ENCODE measurements around the gene PXMP2. TPM values are rescaled to one million over a fixed set of nuclear protein-coding genes. Genes with fewer than 3 reads are reported as not detected.
A peak's percentile ranks its signal among the peaks of the same experiment; 100 is the strongest.

Gene PXMP2
- total RNA-seq: 34.8 and 37.2 TPM in 2 replicates

GRCh38 chr12:132687211-132688164 lies at the start of gene PXMP2, which contains the start of gene POLE:
Gene PXMP2 (plus strand): TSS chr12:132687587. CDS start chr12:132687671, 84 bp downstream.
Gene POLE (minus strand): TSS chr12:132687342. CDS start chr12:132687315, 27 bp downstream.
- peak; percentile 68 for DNase-seq (ENCODE audit: low read depth)
- no peak for TF ChIP-seq CTCF (IDR thresholded peaks at IDR 0.05; ENCODE audit: insufficient read depth, low read length, poor library complexity, severe bottlenecking)
- no peaks in the 10 kb centered on the region for H3K27me3 ChIP-seq (ENCODE audit: control insufficient read depth, insufficient read depth, low read length)

DNA sequence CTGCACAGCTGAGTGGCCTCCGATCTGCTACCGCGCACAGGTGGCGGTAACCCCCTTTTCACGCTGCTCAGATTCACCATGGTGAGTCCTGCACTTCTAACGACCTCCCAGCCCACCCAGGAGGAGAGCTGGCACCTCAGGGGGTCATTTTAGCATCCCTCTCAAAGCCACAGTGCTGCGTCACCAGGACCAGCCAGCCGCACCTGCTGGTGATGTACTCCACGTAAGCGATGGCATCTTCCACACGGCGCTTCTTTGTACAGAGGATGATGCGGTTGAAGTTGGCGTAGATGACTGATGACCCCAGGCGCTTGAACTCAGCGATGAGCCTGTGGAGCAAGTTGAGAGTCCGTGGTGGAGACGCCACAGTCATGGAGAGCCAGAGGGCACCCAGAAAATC lies 49.6 kb upstream of the PXMP2 start:
- peaks cover 1% of the 10 kb centered on the region for H3K36me3 ChIP-seq (ENCODE audit: control insufficient read depth, insufficient read depth, low read length)
- DNase-seq (ENCODE audit: low read depth): no peak
- TF ChIP-seq CTCF (IDR thresholded peaks at IDR 0.05; ENCODE audit: insufficient read depth, low read length, poor library complexity, severe bottlenecking): no peak

More at GRCh38 chr12:132687211-132688164, at the start of gene PXMP2, which contains the start of gene POLE:
- Histone ChIP-seq H3K4me3 (ENCODE audit: low read depth, low read length) (peak within 1 kb of the TSS; percentile 65), H3K36me3 (ENCODE audit: control insufficient read depth, insufficient read depth, low read length) (no peaks in the 10 kb centered on the region)

GRCh38 chr12:132638541-132639408 lies 48.6 kb upstream of the PXMP2 start:
- peak; percentile 26 for DNase-seq (ENCODE audit: low read depth)
- no peaks in the 10 kb centered on the region for H3K27me3 ChIP-seq (ENCODE audit: control insufficient read depth, insufficient read depth, low read length)
- peak; percentile 69 for TF ChIP-seq CTCF (IDR thresholded peaks at IDR 0.05; ENCODE audit: insufficient read depth, low read length, poor library complexity, severe bottlenecking)
- H3K4me3 ChIP-seq (ENCODE audit: low read depth, low read length): no peak overlapping the region
- peaks cover 1% of the 10 kb centered on the region for H3K36me3 ChIP-seq (ENCODE audit: control insufficient read depth, insufficient read depth, low read length)

More for the DNA sequence above, 49.6 kb upstream of the PXMP2 start:
- H3K4me3 ChIP-seq (ENCODE audit: low read depth, low read length): no peak overlapping the region
- no peaks in the 10 kb centered on the region for H3K27me3 ChIP-seq (ENCODE audit: control insufficient read depth, insufficient read depth, low read length)

DNA sequence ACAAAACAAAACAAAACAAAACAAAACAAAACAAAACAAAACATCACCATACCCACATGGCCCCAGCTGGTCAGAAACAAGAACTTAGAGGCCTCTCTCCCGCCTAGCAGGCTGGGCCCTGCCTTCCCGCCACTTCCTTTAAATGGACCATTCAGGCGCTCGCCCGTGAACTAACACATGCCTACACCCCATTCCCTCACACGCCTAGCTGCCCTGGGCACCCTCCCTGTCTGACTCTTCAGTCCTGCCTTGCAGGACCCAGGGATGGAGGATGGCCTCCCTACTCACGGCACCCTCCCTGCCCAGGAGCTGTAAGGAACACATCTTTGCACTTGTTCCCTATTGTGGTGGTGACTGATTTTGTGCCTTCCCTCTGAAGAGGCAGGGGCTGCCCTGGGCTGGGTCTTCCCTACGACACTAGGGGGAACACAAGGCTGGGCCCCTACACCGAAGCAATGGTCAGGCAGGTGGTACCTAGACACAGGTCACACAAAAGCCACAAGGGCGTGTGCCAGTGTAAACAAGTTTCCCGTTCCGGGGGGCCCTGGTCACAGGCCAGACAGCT lies 47.3 kb upstream of the PXMP2 start:
- Histone ChIP-seq H3K27me3 (ENCODE audit: control insufficient read depth, insufficient read depth, low read length) (no peaks in the 10 kb centered on the region), H3K36me3 (ENCODE audit: control insufficient read depth, insufficient read depth, low read length) (peaks cover 1% of the 10 kb centered on the region), H3K4me3 (ENCODE audit: low read depth, low read length) (no peak overlapping the region)
- no peak for TF ChIP-seq CTCF (IDR thresholded peaks at IDR 0.05; ENCODE audit: insufficient read depth, low read length, poor library complexity, severe bottlenecking)
- no peak for DNase-seq (ENCODE audit: low read depth)

DNA sequence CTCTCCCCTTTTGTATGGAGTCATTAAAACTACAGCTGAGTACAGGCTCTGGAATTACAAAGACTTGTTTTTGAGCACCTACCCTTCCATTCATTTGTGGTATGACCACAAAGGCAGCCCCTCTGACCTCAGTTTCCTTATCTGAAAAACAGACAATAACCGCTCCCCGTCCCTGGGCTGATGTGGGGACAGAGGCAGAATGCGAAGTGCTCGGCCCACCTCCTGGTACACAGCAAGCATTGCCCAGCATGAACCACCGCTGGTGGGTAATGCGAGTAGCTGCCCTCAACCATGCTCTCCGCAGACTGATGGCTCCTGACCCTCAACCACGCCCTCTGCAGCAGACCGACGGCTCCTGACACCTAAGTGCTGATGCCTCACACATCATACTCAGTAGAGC lies 46.5 kb upstream of the PXMP2 start:
- no peak for DNase-seq (ENCODE audit: low read depth)
- peaks cover 1% of the 10 kb centered on the region for H3K36me3 ChIP-seq (ENCODE audit: control insufficient read depth, insufficient read depth, low read length)
- no peaks in the 10 kb centered on the region for H3K27me3 ChIP-seq (ENCODE audit: control insufficient read depth, insufficient read depth, low read length)
- TF ChIP-seq CTCF (IDR thresholded peaks at IDR 0.05; ENCODE audit: insufficient read depth, low read length, poor library complexity, severe bottlenecking): no peak
- H3K4me3 ChIP-seq (ENCODE audit: low read depth, low read length): no peak overlapping the region
